HG03135 (cell line): ENCODE data around the gene TULP4.
"Not testable (repeated sequence)": the region's sequence is repeated elsewhere in the genome, so short reads cannot be mapped to it uniquely, and the experiment has no call there.

ENCODE experiments used
- ATAC-seq: cut with Tn5 transposase; IDR thresholded peaks from one replicate; pipeline ENCODE4 v1.9.1; 2021; ENCODE audit warnings: mild to moderate bottlenecking, moderate library complexity; ENCODE audit not compliant: unreplicated experiment

Gene TULP4

GRCh38 chr6:158387036-158387435, 74.8 kb downstream of the TULP4 start:
- ATAC-seq, result no peak

GRCh38 chr6:158387578-158387977, 75.3 kb downstream of the TULP4 start:
- no peak for ATAC-seq

- no peak for ATAC-seq
These were observed 76.5 kb downstream of the TULP4 start for GRCh38 chr6:158388727-158389126.

GRCh38 chr6:158389193-158389919, 77.1 kb downstream of the TULP4 start:
- no peak for ATAC-seq

- no peak for ATAC-seq
These were observed 79.0 kb downstream of the TULP4 start for GRCh38 chr6:158391276-158391675.

GRCh38 chr6:158391977-158392376, 79.7 kb downstream of the TULP4 start:
- ATAC-seq, result not testable (repeated sequence)

- ATAC-seq, result no peak
These were observed 83.9 kb downstream of the TULP4 start for GRCh38 chr6:158396136-158396535.

GRCh38 chr6:158397578-158397977, 85.3 kb downstream of the TULP4 start:
- no peak for ATAC-seq

- no peak for ATAC-seq
These were observed 86.2 kb downstream of the TULP4 start for GRCh38 chr6:158398252-158399024.

GRCh38 chr6:158399040-158399700, 86.9 kb downstream of the TULP4 start:
- no peak for ATAC-seq

- ATAC-seq, result no peak
These were observed 89.9 kb downstream of the TULP4 start for GRCh38 chr6:158402184-158402583.

GRCh38 chr6:158405321-158405831, 93.1 kb downstream of the TULP4 start:
- not testable (repeated sequence) for ATAC-seq

GRCh38 chr6:158405933-158406332, 93.7 kb downstream of the TULP4 start:
- ATAC-seq, result no peak

GRCh38 chr6:158406736-158407135, 94.5 kb downstream of the TULP4 start:
- no peak for ATAC-seq

- ATAC-seq, result no peak
These were observed 95.7 kb downstream of the TULP4 start for GRCh38 chr6:158408013-158408412.

GRCh38 chr6:158408552-158409130, 96.4 kb downstream of the TULP4 start:
- no peak for ATAC-seq

- no peak for ATAC-seq
These were observed 97.2 kb downstream of the TULP4 start for GRCh38 chr6:158409451-158409850.

GRCh38 chr6:158410784-158411183, 98.5 kb downstream of the TULP4 start:
- ATAC-seq, result no peak

- ATAC-seq, result no peak
These were observed 99.7 kb downstream of the TULP4 start for GRCh38 chr6:158411998-158412397.

- ATAC-seq, result no peak
These were observed 100.8 kb downstream of the TULP4 start for GRCh38 chr6:158413028-158413427.
